GM19397 (cell line): Measurements from ENCODE around the gene MXRA7.
"Not testable (repeated sequence)": the region's sequence is repeated elsewhere in the genome, so short reads cannot be mapped to it uniquely, and the experiment has no call there.

Experiments
- ATAC-seq: cut with Tn5 transposase; IDR thresholded peaks from one replicate; pipeline ENCODE4 v1.9.1; 2021; ENCODE audit warnings: mild to moderate bottlenecking, moderate library complexity; ENCODE audit not compliant: unreplicated experiment

Gene MXRA7

GRCh38 chr17:76657505-76658241 is 53.1 kb downstream of the MXRA7 start:
- no peak for ATAC-seq

- no peak for ATAC-seq
Observed at GRCh38 chr17:76654408-76654807, 56.4 kb downstream of the MXRA7 start.

DNA sequence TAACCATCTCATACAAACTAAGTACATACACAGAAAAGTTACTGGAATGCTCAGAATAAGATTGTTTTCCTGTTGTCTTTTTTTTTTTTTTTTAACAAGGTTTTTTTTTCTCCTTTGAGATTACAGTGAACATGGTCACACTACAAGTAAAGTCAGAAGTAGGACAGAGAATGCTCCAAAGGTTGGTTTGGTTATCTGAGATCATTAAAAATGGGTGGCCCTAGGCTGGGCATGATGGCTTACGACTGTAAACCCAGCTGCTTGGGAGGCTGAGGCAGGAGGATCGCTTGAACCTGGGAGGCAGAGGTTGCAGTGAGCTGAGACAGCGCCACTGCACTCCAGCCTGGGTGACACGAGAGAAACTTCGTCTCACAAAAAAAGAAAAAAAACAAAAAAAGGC is 60.3 kb downstream of the MXRA7 start:
- no peak for ATAC-seq

DNA sequence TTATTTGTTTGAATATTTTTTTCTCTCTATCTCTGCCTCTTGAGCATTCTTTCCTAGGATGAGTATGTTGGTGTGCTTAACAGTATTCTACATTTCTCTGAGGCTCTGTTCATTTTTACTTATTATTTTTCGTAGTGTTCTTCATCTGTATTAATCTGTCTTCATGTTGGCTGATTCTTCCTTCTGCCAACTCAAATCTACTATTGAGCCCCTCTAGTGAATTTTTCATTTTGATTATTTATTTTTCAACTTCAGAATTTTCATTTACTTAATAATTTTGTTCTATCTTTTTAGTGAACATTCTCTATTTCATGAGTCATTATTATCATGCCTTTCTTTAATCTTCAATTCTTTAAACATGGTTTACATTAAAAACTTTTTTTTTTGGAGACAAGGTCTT is 64.1 kb downstream of the MXRA7 start:
- no peak for ATAC-seq

DNA sequence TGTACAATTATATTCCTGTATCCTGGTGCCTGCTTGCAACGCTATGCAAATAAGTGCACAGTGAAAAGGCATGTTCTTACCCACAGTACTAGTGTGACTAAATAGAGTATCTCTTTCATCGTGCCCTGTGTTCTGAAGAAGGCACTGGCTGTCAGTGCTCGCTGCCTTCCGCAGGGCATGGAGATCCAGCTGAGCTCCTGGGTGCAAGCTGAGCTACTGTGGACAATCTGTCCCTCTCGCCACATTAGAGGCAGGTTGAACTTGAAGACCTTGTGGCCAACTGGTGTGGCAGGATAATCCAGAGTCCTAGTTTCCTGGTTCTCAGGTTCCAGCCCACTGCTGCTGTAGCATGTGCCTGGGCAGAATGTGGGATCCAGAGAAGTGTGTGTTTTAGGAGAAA is 65.3 kb downstream of the MXRA7 start:
- no peak for ATAC-seq

DNA sequence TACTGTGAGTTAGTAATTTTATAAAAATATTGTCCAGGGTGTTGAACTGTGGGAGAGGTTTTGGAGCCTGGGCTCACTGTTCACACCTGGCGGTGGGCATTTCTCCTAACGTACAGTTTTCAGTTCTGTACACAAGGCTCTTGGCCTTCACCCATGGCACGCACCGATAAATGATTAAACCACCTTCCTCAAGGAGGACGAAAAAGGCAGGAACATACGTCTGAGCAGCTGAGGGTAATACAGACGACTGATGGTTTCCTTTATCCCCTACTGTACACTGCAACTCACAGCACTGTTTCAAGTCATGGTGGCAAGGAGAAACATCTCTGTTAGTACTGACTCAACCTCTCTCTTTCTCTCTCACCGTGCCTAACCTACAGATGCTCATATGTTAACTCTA is 65.8 kb downstream of the MXRA7 start:
- ATAC-seq = no peak

DNA sequence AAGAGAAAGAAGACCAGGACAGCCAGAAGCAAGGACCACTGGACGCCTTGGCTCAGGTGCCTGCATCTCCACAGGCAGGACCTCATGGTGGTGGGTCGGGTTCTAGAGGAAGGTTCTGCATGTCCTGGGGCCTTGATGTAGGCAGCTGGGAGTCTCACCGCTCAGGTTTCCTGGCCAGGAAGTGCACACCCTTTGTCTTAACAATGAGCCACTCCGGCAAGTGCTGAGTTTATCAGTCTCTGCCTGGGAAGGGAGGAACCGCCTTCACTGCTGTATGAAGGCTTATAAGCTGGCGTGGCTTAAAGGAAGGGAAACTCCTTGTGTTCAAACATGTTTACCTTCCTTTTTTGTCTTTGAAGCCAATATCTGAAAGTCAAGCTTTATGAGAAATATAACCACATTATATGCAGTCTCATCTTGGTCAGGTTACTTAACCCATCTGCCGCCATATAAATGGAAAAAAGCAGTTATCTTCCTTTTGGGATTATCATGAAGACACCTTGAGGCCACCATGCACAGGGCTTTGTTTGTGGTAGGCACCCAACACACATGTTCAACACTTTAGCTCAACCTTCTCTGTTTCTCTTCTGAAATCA is 67.1 kb downstream of the MXRA7 start, which contains the start of gene ST6GALNAC1:
TSS of gene ST6GALNAC1 (minus strand) at position 205 of the 596 bp plus-strand sequence. CDS start at position 86, 119 bp downstream.
- no peak for ATAC-seq

GRCh38 chr17:76642994-76643393 is 67.8 kb downstream of the MXRA7 start:
- no peak for ATAC-seq

DNA sequence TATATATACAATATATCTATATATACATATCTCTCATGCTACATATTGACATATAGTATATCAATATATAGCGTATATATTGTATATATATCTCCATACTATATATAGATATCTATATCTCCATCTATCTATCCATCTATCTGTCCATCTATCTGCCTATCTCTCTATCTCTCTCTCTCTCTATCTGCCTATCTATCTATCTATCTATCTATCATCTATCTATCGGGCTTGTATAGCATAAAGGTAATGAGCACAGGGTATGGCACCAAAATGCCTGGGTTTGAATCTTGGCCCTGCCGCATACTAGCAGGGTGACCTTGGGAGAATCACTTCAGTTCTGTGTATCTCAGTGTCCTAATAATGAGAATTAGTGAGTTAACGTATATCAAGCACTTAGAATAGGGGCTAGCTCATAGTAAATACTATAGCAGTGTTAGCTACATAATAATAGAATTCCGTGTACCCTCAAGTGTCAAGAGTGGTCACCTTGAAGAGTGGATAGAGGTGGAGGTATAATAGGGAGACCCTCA is 68.7 kb downstream of the MXRA7 start:
- no peak for ATAC-seq

- ATAC-seq = no peak
Observed at GRCh38 chr17:76641501-76641900, 69.3 kb downstream of the MXRA7 start.

GRCh38 chr17:76640550-76641380 is 70.0 kb downstream of the MXRA7 start:
- no peak for ATAC-seq

- ATAC-seq = no peak
Observed at GRCh38 chr17:76638263-76638662, 72.5 kb downstream of the MXRA7 start.

DNA sequence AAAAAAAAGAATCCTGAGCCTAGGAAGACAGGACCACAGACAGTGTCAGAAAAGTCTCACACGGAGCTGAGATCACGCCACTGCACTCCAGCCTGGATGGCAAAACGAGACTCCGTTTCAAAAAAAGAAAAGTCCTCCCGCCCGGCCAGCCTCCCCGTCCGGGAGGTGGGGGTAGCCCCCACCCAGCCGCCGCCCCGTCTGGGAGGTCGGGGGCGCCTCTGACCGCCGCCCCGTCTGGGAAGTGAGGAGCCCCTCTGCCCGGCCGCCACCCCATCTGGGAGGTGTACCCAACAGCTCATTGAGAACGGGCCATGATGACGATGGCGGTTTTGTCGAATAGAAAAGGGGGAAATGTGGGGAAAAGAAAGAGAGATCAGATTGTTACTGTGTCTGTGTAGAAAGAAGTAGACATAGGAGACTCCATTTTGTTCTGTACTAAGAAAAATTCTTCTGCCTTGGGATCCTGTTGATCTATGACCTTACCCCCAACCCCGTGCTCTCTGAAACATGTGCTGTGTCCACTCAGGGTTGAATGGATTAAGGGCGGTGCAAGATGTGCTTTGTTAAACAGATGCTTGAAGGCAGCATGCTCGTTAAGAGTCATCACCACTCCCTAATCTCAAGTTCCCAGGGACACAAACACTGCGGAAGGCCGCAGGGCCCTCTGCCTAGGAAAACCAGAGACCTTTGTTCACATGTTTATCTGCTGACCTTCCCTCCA is 74.1 kb downstream of the MXRA7 start:
- not testable (repeated sequence) for ATAC-seq

- no peak for ATAC-seq
Observed at GRCh38 chr17:76635659-76636360, 75.0 kb downstream of the MXRA7 start.

DNA sequence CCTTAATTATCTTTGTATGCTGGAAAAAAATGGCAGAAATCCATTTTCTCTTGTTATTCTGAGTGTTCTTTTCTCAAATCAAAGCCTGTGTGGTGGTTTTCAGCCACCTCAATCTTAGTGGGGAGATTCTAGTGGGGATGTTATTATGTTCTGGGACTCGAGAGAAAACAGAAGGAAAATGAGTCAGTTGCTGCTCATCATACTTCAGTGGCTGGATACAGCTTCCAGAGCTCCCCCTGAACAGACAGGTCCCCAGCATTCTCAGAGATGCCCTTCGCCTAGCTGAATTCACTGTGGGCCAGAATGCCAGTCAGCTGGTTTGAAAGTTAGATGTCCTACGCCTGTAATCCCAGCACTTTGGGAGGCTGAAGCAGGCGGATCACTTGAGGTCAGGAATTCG is 75.7 kb downstream of the MXRA7 start:
- ATAC-seq = no peak

DNA sequence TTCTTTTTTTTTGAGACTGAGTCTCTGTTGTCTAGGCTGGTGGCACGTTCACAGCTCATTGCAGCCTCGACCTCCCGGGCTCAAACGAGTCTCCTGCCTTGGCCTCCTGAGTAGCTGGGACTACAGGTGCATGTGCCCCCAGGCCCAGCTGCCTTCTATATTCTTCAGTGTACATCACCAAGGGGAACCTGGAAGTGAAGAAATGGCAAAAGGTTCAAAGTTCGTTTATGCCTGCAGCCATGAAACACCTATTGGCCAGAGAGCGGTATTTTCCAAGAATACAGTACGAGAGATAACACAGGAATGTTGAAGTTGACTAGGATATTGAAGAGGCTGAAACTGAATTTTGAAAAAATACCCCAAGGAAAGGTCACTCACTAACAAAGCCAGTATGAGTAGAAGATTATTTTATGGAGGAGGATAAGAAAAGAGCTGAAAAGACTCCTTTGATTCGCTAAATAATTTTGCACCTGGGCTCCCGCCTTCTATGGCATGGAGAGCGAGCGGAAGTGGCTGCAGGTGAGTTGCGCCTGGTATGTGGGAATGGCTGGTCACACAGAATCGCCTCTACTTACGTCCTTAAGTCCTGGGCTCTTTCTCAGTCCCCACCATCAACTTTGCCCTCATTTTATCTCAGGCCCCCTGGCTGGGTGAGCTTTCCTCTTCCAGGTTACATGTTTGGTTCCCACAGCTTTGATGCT is 77.0 kb downstream of the MXRA7 start:
- no peak for ATAC-seq

- ATAC-seq = no peak
Observed at GRCh38 chr17:76631821-76632565, 78.8 kb downstream of the MXRA7 start.

- ATAC-seq = no peak
Observed at GRCh38 chr17:76630151-76630550, 80.6 kb downstream of the MXRA7 start.
